Fibroblast of peridontal ligament (primary cell): ENCODE results near the gene CYB5B.

Source experiments
- DNase-seq: peaks from one replicate; pipeline ENCODE4 v3.0.0-alpha.2; 2010; ENCODE audit errors: extremely low read depth

Gene CYB5B

GRCh38 chr16:69485816-69486215 is 61.4 kb downstream of the CYB5B start:
- no peak for DNase-seq

GRCh38 chr16:69486272-69486671 is 61.9 kb downstream of the CYB5B start:
- DNase-seq: no peak

- DNase-seq: no peak
Observed at GRCh38 chr16:69486724-69487123, 62.3 kb downstream of the CYB5B start.

- no peak for DNase-seq
Observed at GRCh38 chr16:69490707-69491324, 66.4 kb downstream of the CYB5B start.

GRCh38 chr16:69494991-69495392 is 70.6 kb downstream of the CYB5B start:
- no peak for DNase-seq

- DNase-seq: no peak
Observed at GRCh38 chr16:69495821-69496220, 71.4 kb downstream of the CYB5B start.

GRCh38 chr16:69496376-69496775 is 72.0 kb downstream of the CYB5B start:
- no peak for DNase-seq

GRCh38 chr16:69496896-69497295 is 72.5 kb downstream of the CYB5B start:
- DNase-seq: no peak

GRCh38 chr16:69497876-69498596 is 73.6 kb downstream of the CYB5B start:
- DNase-seq: no peak

GRCh38 chr16:69498926-69499325 is 74.5 kb downstream of the CYB5B start:
- no peak for DNase-seq

GRCh38 chr16:69499541-69500230 is 75.3 kb downstream of the CYB5B start:
- no peak for DNase-seq

- DNase-seq: no peak
Observed at GRCh38 chr16:69500496-69500895, 76.1 kb downstream of the CYB5B start.

GRCh38 chr16:69501956-69502745 is 77.7 kb downstream of the CYB5B start:
- no peak for DNase-seq

- DNase-seq: no peak
Observed at GRCh38 chr16:69503244-69503643, 78.8 kb downstream of the CYB5B start.

- no peak for DNase-seq
Observed at GRCh38 chr16:69508033-69508755, 83.8 kb downstream of the CYB5B start.

- DNase-seq: no peak
Observed at GRCh38 chr16:69509125-69509524, 84.7 kb downstream of the CYB5B start.

- no peak for DNase-seq
Observed at GRCh38 chr16:69511651-69512050, 87.2 kb downstream of the CYB5B start.

- DNase-seq: no peak
Observed at GRCh38 chr16:69513180-69513966, 89.0 kb downstream of the CYB5B start.

- DNase-seq: no peak
Observed at GRCh38 chr16:69514356-69514755, 89.9 kb downstream of the CYB5B start.
